GM13976 (cell line): ENCODE data around the gene CA5A.
"Not testable (repeated sequence)": the region's sequence is repeated elsewhere in the genome, so short reads cannot be mapped to it uniquely, and the experiment has no call there.

ENCODE experiments used
- DNase-seq: peaks from one replicate; pipeline ENCODE4 v3.0.0; 2012; ENCODE audit warnings: low spot score
- CTCF ChIP-seq: IDR thresholded peaks from 2 replicates; pipeline ENCODE4 v1.5.1; 2012; ENCODE audit warnings: borderline replicate concordance, mild to moderate bottlenecking; ENCODE audit not compliant: insufficient read depth; ENCODE audit errors: extremely low read depth, missing control alignments, control extremely low read depth
- in situ Hi-C: fragments of 300-500 bp; cut with MboI; formaldehyde crosslinking; loops from one replicate; pipeline ENCODE4 v1.12.0; 2022; ENCODE audit warnings: low sequenced_read_pairs, mixed read lengths, inconsistent platforms; ENCODE audit not compliant: unreplicated experiment

CA5A gene

GRCh38 chr16:87938412-87938949 is 2.2 kb upstream of the CA5A start:
- in situ Hi-C loops = no loop called here
- DNase-seq = no peak
- TF ChIP-seq CTCF = no peak

- in situ Hi-C loops = not testable (repeated sequence)
These were observed 858 bp upstream of the CA5A start for GRCh38 chr16:87937231-87937542.

GRCh38 chr16:87936016-87936374 is 334 bp downstream of the CA5A start:
- DNase-seq, in situ Hi-C loops: not testable (repeated sequence)

More at GRCh38 chr16:87937231-87937542, 858 bp upstream of the CA5A start:
- DNase-seq = not testable (repeated sequence)

- in situ Hi-C loops = not testable (repeated sequence)
These were observed 1.4 kb downstream of the CA5A start for GRCh38 chr16:87934752-87935425.

GRCh38 chr16:87933140-87933495 is 3.2 kb downstream of the CA5A start:
- in situ Hi-C loops = no loop called here
- DNase-seq = no peak
- TF ChIP-seq CTCF = no peak

More at GRCh38 chr16:87934752-87935425, 1.4 kb downstream of the CA5A start:
- DNase-seq = not testable (repeated sequence)

- in situ Hi-C loops, DNase-seq: not testable (repeated sequence)
These were observed 3.7 kb downstream of the CA5A start for GRCh38 chr16:87932475-87933139.

GRCh38 chr16:87931504-87931903 is 4.8 kb downstream of the CA5A start:
- DNase-seq = no peak
- in situ Hi-C loops = no loop called here
- no peak for TF ChIP-seq CTCF

GRCh38 chr16:87930456-87930855 is 5.9 kb downstream of the CA5A start:
- in situ Hi-C loops = no loop called here
- no peak for DNase-seq
- TF ChIP-seq CTCF = no peak

GRCh38 chr16:87929986-87930385 is 6.3 kb downstream of the CA5A start:
- DNase-seq = no peak
- TF ChIP-seq CTCF = no peak
- in situ Hi-C loops = no loop called here
